GM12892 (cell line): Measurements from ENCODE around the gene SYPL1.

ENCODE experiments used
- POLR2A ChIP-seq: IDR thresholded peaks from 2 replicates; pipeline ENCODE4 v1.6.1; 2011; ENCODE audit warnings: low read depth, low read length, control low read depth
- POLR2AphosphoS5 ChIP-seq: IDR thresholded peaks from 2 replicates; pipeline ENCODE4 v1.6.1; 2011; ENCODE audit warnings: low read depth, low read length, control low read depth

- TF ChIP-seq POLR2A, result no peak
- no peak for TF ChIP-seq POLR2AphosphoS5
Measured at GRCh38 chr7:106074257-106074656, 37.9 kb downstream of the SYPL1 start.
